Fibroblast of the aortic adventitia (primary cell): ENCODE measurements around the gene C3orf33. TPM values are rescaled to one million over a fixed set of nuclear protein-coding genes. Genes with fewer than 3 reads are reported as not detected.

Source experiments
- DNase-seq: peaks from one replicate; pipeline ENCODE4 v3.0.0-alpha.2; 2010; ENCODE audit warnings: low read depth
- H3K4me3 ChIP-seq: 2 replicates; pipeline ENCODE4 v1.5.1; 2011; ENCODE audit warnings: low read depth, mild to moderate bottlenecking, control low read depth, low read length, moderate library complexity
- total RNA-seq: library from RNA; depleted of rRNA; stranded (reverse); fragments of >200 nt; gene quantifications from 2 replicates; pipeline ENCODE4 v1.2.3, GENCODE V29; 2012; ENCODE audit warnings: low replicate concordance
- TF ChIP-seq, protein P1 (sequence below): IDR thresholded peaks from 2 replicates; pipeline ENCODE4 v1.5.1; 2011; ENCODE audit warnings: mild to moderate bottlenecking, low read length, control low read depth, inconsistent platforms; ENCODE audit not compliant: insufficient read depth

C3orf33 gene
- total RNA-seq, 1 donor: 2.8 TPM

DNA sequence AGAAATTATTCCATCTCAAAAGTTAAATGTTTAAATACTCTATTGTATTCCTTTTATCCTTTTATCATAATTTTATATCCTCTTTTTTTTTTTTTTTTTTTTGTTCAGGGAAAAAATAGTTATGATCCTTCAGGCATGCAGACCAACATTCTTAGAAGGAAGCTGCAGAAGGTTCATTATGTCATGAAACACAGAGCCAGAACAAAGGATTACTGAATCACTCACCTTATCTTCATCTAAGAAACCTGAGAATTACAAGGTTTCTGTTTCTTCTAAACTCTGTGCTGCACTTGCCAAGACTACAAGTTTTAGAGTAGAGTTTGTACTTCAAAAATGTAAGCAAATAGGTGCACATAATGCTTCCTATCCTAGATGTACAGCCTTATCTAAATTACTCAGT, 64.5 kb downstream of the C3orf33 start:
- DNase-seq: no peak
- TF ChIP-seq, protein P1, sequence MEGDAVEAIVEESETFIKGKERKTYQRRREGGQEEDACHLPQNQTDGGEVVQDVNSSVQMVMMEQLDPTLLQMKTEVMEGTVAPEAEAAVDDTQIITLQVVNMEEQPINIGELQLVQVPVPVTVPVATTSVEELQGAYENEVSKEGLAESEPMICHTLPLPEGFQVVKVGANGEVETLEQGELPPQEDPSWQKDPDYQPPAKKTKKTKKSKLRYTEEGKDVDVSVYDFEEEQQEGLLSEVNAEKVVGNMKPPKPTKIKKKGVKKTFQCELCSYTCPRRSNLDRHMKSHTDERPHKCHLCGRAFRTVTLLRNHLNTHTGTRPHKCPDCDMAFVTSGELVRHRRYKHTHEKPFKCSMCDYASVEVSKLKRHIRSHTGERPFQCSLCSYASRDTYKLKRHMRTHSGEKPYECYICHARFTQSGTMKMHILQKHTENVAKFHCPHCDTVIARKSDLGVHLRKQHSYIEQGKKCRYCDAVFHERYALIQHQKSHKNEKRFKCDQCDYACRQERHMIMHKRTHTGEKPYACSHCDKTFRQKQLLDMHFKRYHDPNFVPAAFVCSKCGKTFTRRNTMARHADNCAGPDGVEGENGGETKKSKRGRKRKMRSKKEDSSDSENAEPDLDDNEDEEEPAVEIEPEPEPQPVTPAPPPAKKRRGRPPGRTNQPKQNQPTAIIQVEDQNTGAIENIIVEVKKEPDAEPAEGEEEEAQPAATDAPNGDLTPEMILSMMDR: no peak
- no peak overlapping the region for H3K4me3 ChIP-seq

DNA sequence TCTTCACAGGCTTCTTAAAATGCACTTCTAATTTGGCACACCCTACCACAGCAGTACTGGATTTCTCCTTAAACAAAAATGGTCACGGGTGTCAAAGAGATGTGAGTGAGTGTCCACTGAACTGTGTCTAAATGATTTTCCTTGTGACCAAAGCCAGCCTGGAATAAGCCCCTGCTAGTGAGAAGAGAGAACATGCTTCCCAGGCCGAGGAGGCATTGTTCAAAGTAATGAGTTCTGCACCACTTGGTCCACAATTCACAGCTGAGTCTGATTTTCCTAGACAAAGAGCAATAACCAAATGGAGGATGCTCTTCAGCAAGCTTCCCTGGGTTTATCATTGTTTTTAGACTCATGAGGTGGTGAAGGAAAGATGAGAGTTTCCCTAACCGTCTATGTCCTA, 65.0 kb downstream of the C3orf33 start:
- no peak overlapping the region for H3K4me3 ChIP-seq
- DNase-seq: no peak
- TF ChIP-seq, protein P1: no peak

DNA sequence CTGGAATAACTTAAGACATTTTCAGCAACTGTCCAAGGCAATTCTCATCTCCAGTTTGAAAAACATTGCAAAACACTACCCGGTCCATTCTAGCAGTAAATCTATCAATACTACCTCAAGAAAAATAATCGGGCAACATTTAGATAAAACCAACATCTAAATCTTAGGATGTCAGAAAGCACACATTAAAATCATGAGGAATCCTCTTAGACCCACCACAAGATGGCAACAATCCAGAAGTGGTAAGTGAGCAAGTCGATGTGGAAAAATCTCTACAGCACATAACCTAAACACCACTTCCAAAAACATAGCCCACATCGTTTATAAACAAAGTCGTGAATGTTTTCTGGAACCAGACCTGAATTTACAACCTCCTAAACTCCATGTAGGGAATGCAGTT, 66.9 kb downstream of the C3orf33 start:
- DNase-seq: no peak
- TF ChIP-seq, protein P1: no peak
- H3K4me3 ChIP-seq: no peak overlapping the region

DNA sequence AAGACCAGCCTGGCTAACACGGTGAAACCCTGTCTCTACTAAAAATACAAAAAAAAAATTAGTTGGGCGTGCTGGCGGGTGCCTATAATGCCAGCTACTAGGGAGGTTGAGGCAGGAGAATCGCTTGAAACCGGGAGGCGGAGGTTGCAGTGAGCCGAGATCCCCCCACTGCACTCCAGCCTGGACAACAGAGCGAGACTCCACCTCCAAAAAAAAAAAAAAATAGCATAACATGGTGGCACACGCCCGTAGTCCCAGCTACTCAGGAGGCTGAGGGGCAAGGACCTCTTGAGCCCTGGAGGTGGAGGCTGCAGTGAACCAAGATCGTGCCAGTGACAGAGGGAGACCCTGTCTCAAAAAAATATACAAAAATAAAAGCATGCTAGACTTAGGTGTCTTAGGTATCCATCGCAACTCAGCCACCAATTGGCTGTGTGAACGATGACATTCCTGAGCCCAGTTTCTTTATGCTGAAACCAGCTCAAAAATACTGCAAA, 67.5 kb downstream of the C3orf33 start:
- DNase-seq: no peak
- H3K4me3 ChIP-seq: no peak overlapping the region
- TF ChIP-seq, protein P1: no peak

DNA sequence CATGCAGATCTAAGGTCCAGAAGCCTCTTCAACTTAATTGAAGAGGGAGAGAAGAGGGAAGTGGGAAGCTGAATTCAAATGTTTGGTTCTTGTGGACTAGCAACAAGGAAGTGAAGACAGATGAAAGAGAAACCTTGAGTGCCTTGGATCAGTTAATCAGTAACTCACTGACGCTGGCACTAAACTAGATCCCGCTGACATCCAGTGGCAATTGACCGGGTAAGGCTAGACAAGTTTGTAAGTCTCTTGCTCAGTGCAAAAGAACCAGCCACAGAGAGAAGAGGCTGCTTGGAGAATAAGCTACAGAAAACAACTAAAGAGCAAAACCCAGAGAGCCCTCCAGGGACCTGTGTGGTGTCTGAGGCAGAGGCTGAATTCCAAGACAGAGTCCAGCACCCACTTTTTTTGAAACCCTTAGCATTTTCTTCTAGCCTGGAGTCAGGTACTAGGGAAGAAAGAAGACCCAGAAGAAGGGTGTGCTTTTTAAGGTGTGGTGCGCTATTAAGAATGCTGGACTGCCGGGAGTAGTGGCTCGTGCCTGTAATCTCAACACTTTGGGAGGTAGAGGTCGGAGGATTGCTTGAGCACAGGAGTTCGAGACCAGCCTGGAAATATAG, 68.1 kb downstream of the C3orf33 start:
- TF ChIP-seq, protein P1: no peak
- no peak overlapping the region for H3K4me3 ChIP-seq
- no peak for DNase-seq

DNA sequence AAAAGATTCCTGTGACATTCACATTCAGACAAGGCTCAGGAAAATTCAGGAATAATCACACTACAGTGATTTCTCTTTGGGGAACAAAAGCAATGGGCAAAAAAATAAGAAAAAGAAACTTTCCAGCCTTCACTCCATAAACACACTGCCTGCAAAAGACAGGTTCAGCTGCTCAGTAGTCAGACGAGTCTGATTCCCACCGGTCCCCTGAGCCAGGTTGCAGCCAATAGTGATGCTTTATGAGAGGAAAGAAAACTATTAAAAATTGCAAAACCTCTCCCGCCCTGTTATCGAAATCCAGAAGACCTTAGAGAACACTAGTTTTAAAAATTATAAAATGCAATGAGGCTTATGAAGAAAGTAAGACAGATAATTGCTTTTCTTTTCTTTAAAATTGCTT, 69.7 kb downstream of the C3orf33 start:
- H3K4me3 ChIP-seq: no peak overlapping the region
- DNase-seq: no peak
- TF ChIP-seq, protein P1: no peak

DNA sequence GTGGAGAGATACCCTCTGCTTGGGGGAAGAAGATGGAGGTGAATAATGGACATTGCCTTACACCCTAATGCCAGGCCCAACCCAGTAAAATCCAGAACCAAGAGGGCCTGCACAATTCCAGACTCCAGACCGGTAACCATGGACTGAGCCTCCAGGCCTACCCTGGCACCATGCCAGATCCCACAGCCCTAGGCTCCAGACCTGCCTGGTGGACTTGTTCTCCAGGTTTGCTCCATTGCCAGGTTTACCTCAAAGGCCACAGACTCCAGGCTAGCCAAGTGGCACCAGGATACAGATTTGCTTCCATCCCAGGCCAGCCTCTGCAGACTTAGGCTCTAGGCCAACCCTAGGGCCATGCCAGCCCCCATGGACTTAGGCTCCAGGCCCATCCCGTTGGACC, 75.2 kb downstream of the C3orf33 start:
- H3K4me3 ChIP-seq: no peak overlapping the region
- TF ChIP-seq, protein P1: no peak
- DNase-seq: no peak
